GM12892 (cell line): ENCODE measurements around the gene FGF23.

Experiments
- DNase-seq: peaks from one replicate; pipeline ENCODE4 v3.0.0; 2011; ENCODE audit not compliant: insufficient read length
- FAIRE-seq: peaks from 2 replicates; lab custom pipeline; 2011; peaks lifted over from hg19 to GRCh38; lab: Jason Lieb, UNC
- POLR2A ChIP-seq: IDR thresholded peaks from 2 replicates; pipeline ENCODE4 v1.6.1; 2011; ENCODE audit warnings: low read depth, low read length, control low read depth
- POLR2AphosphoS5 ChIP-seq: IDR thresholded peaks from 2 replicates; pipeline ENCODE4 v1.6.1; 2011; ENCODE audit warnings: low read depth, low read length, control low read depth
- TAF1 ChIP-seq: IDR thresholded peaks from 2 replicates; pipeline ENCODE4 v1.6.1; 2011; ENCODE audit warnings: low read depth, mild to moderate bottlenecking, control low read depth, low read length, borderline replicate concordance

FGF23 gene

DNA sequence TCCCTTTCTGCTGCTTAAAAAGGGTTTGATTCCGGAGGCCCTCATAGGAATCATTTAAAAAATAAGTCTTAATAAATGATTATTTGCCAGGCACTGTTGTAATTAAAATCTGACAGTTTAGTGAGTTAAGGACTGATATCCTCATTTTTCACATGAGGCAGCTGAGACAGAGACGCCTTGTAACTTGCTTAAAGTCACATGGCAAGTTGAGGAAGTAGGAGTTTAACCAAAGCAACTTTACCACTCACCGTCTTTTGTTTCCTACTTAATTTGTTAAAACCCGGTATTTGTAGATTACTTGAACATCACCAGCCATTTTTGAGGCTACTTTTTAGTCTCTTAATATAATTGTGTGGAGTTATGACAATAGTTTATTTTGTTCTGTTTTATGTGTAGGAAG is 56.1 kb downstream of the FGF23 start:
- no peak for TF ChIP-seq TAF1
- FAIRE-seq (no peak), DNase-seq (no peak)

DNA sequence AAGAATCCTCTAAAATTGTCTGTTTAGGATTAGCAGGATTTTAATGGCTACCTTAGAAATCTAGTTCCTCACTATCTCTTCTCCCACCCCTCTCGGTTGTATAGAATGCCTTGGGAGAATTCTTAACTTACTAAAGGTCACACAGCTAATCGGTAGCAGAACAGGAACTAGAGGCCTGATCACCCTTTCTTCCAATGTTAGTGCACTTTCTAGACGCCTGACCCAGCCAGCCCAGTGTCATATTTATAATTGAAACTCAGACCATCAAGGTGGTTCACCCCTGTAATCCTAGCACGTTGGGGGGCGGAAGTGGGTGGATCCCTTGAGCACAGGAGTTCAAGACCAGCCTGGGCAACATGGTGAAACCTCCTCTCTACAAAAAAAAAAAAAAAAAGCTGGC is 56.8 kb downstream of the FGF23 start:
- TF ChIP-seq POLR2AphosphoS5 = no peak
- no peak for TF ChIP-seq POLR2A
- DNase-seq = no peak
- FAIRE-seq = no peak

DNA sequence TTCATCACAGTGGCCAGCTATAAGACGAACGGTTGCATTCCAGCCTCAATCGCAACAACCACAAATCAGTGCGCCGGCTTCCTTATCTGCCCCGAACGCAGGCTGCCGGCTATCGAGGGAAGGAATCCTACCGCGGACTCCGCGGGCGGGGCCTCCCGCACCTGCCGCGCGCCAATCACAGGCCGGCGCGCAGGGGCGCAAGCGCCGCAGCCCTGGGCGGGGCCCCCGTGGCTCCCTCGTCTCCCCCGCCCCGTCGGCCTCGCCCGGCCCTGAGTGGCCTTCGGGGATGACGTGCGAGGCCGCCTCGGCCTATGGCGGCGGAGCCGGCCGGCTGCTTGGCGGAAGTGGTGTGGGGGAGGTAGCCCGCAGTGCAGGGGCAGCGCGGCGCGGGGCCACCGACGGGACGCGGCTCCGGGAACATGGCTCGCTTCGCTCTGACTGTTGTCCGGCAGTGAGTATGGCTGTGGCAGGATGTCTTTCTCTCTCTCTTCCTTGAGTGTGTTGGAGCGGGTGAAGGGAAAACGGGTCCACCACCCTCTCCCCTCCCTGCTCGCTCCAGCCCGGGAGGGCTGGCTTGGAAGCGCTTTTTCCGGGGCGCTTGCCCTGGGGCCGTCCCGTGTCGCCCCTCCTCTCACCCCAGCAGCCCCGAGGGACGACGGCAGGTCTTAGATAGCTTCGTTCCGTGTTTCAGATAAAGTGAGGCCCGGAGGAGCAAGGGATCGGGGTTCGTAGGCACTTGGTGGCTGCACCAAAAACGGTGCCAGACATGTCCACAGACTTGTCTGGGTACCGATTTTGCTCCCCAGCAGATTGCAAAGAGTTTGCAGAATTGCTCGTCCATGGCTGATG is 58.4 kb downstream of the FGF23 start, which contains the start of gene TIGAR:
TIGAR (plus strand) TSS at position 361 of the 849 bp plus-strand sequence; CDS start at position 420, 59 bp downstream.
- peak; percentile 97 for DNase-seq
- TF ChIP-seq TAF1 = peak; percentile 90
- TF ChIP-seq POLR2AphosphoS5 = peak; percentile 98
- peak; percentile 99 for TF ChIP-seq POLR2A

DNA sequence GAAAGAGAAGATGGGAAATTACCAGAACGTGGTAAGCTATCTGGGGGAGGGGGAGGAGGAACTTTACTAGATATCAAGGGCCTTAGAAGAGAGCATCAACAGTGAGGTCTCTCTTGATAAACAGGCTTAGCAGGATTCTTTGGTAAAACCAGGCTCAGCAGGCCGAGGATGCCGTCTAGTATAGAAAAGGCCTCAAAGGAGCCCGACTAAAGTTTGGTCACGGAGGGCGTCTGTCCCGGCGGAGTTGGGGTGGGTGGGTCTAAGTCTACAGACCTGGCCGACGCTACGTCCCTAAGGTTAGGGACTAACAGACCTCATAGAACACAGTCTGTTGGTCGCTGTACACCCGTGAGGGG is 59.0 kb downstream of the FGF23 start:
- FAIRE-seq (no peak), DNase-seq (no peak)
- TF ChIP-seq POLR2AphosphoS5 (no peak), TAF1 (no peak), POLR2A (no peak)

More for the DNA sequence above, 58.4 kb downstream of the FGF23 start, which contains the start of gene TIGAR:
- peak; percentile 99 for FAIRE-seq
